HG03097 (cell line): ENCODE results near the gene TRAPPC6A.
A peak's percentile ranks its signal among the peaks of the same experiment; 100 is the strongest.

ENCODE experiments used
- ATAC-seq: cut with Tn5 transposase; IDR thresholded peaks from one replicate; pipeline ENCODE4 v1.9.1; 2021; ENCODE audit not compliant: unreplicated experiment, low FRiP score

The TRAPPC6A gene

GRCh38 chr19:45186509-45187334 lies 8.7 kb upstream of the TRAPPC6A start:
- no peak for ATAC-seq

GRCh38 chr19:45184115-45184514 lies 6.1 kb upstream of the TRAPPC6A start:
- ATAC-seq = no peak

- no peak for ATAC-seq
These were observed 4.7 kb upstream of the TRAPPC6A start for GRCh38 chr19:45182758-45183157.

GRCh38 chr19:45180936-45181335 lies 2.9 kb upstream of the TRAPPC6A start:
- ATAC-seq = no peak

GRCh38 chr19:45179892-45180370 lies 1.9 kb upstream of the TRAPPC6A start:
- no peak for ATAC-seq

GRCh38 chr19:45179072-45179891 lies 1.2 kb upstream of the TRAPPC6A start:
- ATAC-seq = peak; percentile 4

DNA sequence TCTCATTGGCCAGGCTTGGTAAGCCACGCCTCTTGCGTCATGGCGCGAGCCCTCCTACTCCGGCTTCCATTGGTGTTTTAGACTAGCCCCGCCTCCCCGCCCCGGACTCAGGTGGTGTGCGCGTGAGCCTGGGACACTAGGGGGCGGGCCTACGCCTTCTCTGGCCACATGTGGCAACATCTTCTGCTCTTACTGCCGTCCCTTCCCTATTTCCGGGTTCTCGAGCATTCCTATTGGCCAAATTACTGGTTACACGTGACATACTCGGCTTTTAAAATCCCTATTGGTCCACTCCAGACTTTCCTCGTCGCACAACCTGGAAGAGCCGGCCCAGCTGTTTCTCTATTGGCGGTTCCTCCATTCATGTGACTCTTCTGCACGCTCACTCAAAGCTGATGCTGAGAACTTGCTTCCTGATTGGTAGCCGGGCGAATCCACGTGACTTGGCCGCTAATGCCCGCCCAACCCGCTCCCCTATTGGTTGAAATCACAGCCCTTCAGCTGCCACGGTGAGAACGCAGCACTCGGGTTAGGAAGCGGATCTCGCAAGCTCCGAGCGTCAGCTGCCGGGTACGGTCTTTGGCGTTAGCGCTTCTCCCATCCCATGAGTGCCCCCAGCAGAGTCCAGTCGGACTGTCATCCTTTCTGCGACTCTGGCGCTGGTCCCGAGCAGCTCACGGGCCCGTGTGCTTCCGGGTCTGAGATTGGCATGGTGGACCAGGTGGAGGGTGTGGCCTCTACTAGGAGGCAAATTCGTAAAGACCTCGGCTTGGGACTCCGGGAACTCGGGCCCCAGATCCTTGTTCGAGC lies 430 bp upstream of the TRAPPC6A start, which contains the start of gene BLOC1S3:
TSS of gene BLOC1S3 (plus strand) at position 523 of the 810 bp plus-strand sequence. CDS start 513 bp downstream, outside the sequence.
- peak; percentile 82 for ATAC-seq

DNA sequence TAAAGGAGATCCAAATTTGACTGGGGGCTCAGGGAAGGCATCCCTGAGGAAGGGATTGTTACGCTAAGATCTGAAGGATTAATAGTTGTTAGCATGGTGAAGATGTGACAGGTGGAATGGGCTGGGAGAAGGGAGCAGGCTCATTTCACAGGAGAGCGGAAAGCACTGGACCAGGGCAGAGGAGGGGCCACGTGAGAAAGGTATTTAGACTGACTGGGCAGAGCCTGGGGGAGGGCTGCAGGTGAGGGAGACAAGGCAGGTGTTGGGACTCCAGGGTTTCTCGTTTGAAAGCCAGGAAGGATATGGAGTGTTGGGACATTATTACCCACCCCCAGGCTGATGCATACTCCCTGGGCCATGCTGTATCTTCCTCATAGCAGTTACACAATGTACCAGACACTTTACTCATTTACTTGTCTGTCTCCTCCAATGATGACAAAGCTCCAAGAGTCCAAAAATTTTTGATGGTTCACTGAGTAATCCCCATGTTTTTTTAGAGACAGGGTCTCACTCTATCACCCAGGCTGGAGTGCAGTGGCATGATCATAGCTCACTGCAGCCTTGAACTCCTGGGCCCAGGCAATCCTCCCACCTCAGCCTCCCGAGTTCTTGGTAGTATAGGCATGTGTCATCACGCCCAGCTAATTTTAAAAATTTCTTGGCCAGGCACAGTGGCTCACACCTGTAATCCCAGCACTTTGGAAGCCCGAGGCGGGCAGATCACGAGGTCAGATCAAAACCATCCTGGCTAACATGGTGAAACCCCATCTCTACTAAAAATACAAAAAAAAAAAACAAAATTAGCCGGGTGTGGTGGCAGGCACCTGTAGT lies 2.3 kb downstream of the TRAPPC6A start:
- ATAC-seq = no peak

GRCh38 chr19:45173816-45174215 lies 4.2 kb downstream of the TRAPPC6A start:
- no peak for ATAC-seq

- ATAC-seq = no peak
These were observed 5.3 kb downstream of the TRAPPC6A start for GRCh38 chr19:45172611-45173208.

DNA sequence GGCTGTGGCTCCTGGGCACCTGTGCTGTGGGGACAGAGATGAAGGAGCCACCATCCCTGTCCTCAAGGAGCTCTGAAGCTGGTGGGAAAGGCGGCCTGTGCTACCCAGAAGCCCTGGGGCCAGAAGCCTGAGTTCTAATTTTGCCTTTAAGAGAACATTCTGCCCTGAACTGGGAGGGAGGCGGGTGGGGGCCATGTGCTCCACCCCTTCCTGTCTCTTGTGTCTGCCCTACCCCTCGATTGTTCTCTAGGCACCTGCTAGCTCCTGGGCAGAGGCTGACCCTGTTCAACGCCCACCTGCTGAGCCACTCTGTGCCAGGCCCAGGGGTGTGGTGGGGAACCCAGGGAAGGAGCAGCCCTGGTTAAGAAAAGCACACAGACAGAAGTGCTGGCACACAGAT lies 5.9 kb downstream of the TRAPPC6A start:
- no peak for ATAC-seq

- no peak for ATAC-seq
These were observed 6.8 kb downstream of the TRAPPC6A start for GRCh38 chr19:45171211-45171623.

- no peak for ATAC-seq
These were observed 7.6 kb downstream of the TRAPPC6A start for GRCh38 chr19:45170146-45171106.

DNA sequence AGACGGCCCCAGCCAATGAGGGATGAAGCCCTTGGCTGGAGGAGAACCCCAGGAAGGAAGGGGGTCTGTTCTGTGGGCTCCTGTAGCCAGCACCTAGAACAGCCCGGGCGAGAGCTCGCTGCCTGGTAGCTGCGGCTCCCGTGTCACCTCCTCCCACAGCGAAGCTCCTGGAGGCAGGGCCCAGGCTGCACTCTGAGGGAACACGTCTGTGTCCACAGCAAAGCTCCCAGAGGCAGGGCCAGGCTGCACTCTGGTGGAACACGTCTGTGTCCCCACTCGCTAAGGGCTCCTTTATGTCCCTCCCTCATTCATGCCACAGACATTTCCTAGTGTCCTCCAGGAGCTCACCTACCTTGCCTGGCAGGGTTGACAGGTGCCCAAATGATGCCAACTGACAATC lies 8.4 kb downstream of the TRAPPC6A start:
- ATAC-seq = no peak

DNA sequence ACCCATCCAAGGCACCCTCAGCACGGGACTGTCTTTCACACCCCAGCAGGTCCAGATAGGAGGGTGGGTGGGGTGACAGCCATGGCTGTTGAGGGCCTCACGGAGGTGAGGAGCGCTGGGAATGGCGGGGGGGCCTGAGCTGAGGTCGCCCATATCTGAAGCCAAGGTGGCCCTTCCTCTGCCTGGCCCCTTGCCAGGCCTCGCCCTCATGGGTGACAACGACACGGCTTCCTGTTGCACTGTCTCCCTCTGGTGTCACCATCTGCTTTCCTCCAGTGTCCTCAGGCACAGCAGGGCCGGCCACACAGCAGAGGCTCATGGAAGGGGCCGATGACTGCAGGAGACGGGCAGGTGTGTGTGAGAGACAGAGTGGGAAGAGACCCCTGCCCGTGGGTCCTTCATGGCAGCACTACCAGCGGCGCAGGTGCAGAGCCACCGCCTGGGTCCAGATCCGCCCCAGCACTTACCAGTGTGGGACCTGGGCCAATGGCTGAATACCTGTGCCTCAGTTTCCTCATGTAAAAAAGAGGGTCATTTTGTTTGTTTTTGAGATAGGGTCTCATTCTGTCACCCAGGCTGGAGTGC lies 9.2 kb downstream of the TRAPPC6A start:
- ATAC-seq = no peak

GRCh38 chr19:45166723-45167252 lies 11.2 kb downstream of the TRAPPC6A start:
- no peak for ATAC-seq

DNA sequence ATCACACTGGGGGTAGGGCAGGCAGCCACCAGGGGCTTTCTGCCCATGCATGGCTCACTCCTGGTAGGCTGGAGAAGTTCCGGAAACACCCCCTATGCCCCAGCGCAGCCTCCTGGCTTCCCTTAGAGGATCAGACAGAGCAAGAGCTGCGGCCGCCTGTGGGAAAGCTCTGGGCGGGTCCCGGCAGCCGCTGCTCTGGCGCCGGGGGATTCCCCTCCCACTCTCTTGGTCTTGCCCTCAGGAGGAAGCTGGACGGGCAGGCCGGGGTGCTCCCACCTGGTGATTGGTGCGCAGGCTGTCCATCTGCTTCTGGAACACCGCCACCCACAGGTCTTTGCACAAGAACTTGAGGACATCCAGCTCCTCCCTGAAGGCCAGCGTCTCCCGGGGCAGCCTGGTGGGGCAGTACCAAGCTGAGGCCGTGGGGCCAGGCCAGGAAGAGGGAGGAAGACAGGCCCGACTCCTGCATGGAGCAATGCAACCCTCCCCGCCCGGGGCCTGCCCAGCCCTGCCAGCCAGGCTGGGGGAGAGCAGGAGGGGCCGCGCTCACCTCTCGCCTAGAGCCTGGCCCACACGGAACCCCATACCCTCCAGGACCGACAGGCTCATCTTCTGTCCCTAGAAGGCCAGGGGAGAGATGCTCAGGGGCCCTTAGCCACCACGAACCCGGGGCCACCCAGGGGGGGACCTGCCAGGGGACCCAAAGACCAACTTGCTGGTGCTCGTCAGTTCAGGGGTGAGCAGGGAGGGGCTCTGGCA lies 13.3 kb downstream of the TRAPPC6A start:
- ATAC-seq = no peak
